SK-N-SH (cell line): ENCODE measurements around the gene CCDC60. TPM values are rescaled to one million over a fixed set of nuclear protein-coding genes. Genes with fewer than 3 reads are reported as not detected.

Experiments used
- CTCF ChIA-PET: fragments of 300-600, 350-600 bp; formaldehyde crosslinking; extraction: SDS; loops from one replicate; lab custom pipeline; 2021; lab: Yijun Ruan, JAX
- POLR2A ChIA-PET: fragments of 350-600 bp; sonication (Branson Sonifier 250); formaldehyde crosslinking; extraction: SDS; loops from one replicate; lab custom pipeline; 2020; ENCODE audit warnings: antibody characterized with exemption, inconsistent platforms; lab: Yijun Ruan, JAX
- DNase-seq: peaks from one replicate; pipeline ENCODE4 v3.0.0; 2012
- H2AFZ ChIP-seq: fragments of 200-600 bp; sonication (generic); 2 replicates; pipeline ENCODE4 v1.8.1; 2016; ENCODE audit warnings: antibody characterized with exemption, mild to moderate bottlenecking, low read depth
- H3F3A ChIP-seq: fragments of 200-600 bp; sonication (generic); replicated peaks from 2 replicates; pipeline ENCODE3; 2016; ENCODE audit warnings: antibody characterized with exemption, mild to moderate bottlenecking; ENCODE audit not compliant: insufficient read depth
- H3K27ac ChIP-seq, 2 experiments: fragments of 200-500 bp in 1 of 2; fragments of 200-600 bp in 1 of 2; sonication (Bioruptor generic) in 1 of 2; sonication (generic), shearing (Covaris generic) in 1 of 2; 2 replicates each; pipeline versions ENCODE4 v1.5.1 to v1.6.1; 2014 to 2016; ENCODE audit warnings: low read depth in 2 of 2, inconsistent platforms in 1 of 2, low read length in 1 of 2, mild to moderate bottlenecking in 1 of 2, mixed read lengths in 1 of 2
- H3K27me3 ChIP-seq: fragments of 200-600 bp; sonication (generic), shearing (Covaris generic); 2 replicates; pipeline ENCODE4 v1.6.1; 2016; ENCODE audit warnings: mixed run types; ENCODE audit not compliant: insufficient read depth
- H3K36me3 ChIP-seq, 2 experiments: fragments of 200-500 bp in 1 of 2; fragments of 200-600 bp in 1 of 2; sonication (Bioruptor generic) in 1 of 2; sonication (generic) in 1 of 2; replicated peaks in 1 of 2; 2 replicates each; pipeline versions ENCODE3 to v1.5.1; 2014 to 2016; ENCODE audit warnings: low read length in 1 of 2, mild to moderate bottlenecking in 1 of 2; ENCODE audit not compliant: insufficient read depth in 2 of 2, control insufficient read depth in 1 of 2
- H3K4me1 ChIP-seq, 2 experiments: fragments of 200-500 bp in 1 of 2; fragments of 200-600 bp in 1 of 2; sonication (Bioruptor generic) in 1 of 2; sonication (generic), shearing (Covaris generic) in 1 of 2; 2 replicates each; pipeline versions ENCODE4 v1.5.1 to v1.6.1; 2014 to 2016; ENCODE audit warnings: low read depth in 1 of 2, low read length in 1 of 2, mixed run types in 1 of 2; ENCODE audit not compliant: insufficient read depth in 2 of 2, control insufficient read depth in 1 of 2
- H3K4me2 ChIP-seq: fragments of 200-600 bp; sonication (generic), shearing (Covaris generic); 2 replicates; pipeline ENCODE4 v1.6.1; 2017; ENCODE audit warnings: mixed run types
- H3K4me3 ChIP-seq, 2 experiments: fragments of 200-500 bp in 1 of 2; fragments of 200-600 bp in 1 of 2; sonication (Bioruptor generic) in 1 of 2; sonication (generic), shearing (Covaris generic) in 1 of 2; 2 replicates each; pipeline versions ENCODE4 v1.5.1 to v1.8.1; 2014 to 2016; ENCODE audit warnings: low read depth in 2 of 2, inconsistent platforms in 1 of 2, low read length in 1 of 2, mild to moderate bottlenecking in 1 of 2, mixed read lengths in 1 of 2, moderate library complexity in 1 of 2
- H3K79me2 ChIP-seq: fragments of 200-600 bp; sonication (generic); 2 replicates; pipeline ENCODE4 v1.8.1; 2017; ENCODE audit warnings: mild to moderate bottlenecking; ENCODE audit not compliant: insufficient read depth
- H3K9ac ChIP-seq: fragments of 200-600 bp; sonication (generic); 2 replicates; pipeline ENCODE4 v1.6.1; 2017; ENCODE audit warnings: mixed run types
- H3K9me2 ChIP-seq: fragments of 200-600 bp; sonication (generic); 2 replicates; pipeline ENCODE4 v1.6.1; 2017; ENCODE audit warnings: mixed run types
- H3K9me3 ChIP-seq: fragments of 200-600 bp; sonication (generic); 2 replicates; pipeline ENCODE4 v1.6.1; 2017; ENCODE audit warnings: mixed run types, mild to moderate bottlenecking, moderate library complexity
- H4K20me1 ChIP-seq: fragments of 200-600 bp; sonication (generic); 2 replicates; pipeline ENCODE4 v1.6.1; 2017; ENCODE audit warnings: mild to moderate bottlenecking, mixed run types; ENCODE audit not compliant: insufficient read depth
- CHD2 ChIP-seq: fragments of 150-350 bp; IDR thresholded peaks from 2 replicates; pipeline ENCODE4 v1.6.1; 2018; ENCODE audit warnings: low read length; ENCODE audit not compliant: partially characterized antibody
- ELF1 ChIP-seq: IDR thresholded peaks from 2 replicates; pipeline ENCODE4 v1.4.0; 2012
- EP300 ChIP-seq, 2 experiments: IDR thresholded peaks; 2 replicates each; pipeline versions ENCODE4 v1.4.0 to v1.6.1; 2012; ENCODE audit warnings: borderline replicate concordance in 1 of 2, low read depth in 1 of 2, low read length in 1 of 2
- FOSL2 ChIP-seq: IDR thresholded peaks from 2 replicates; pipeline ENCODE4 v1.4.0; 2012; ENCODE audit warnings: low read depth, mild to moderate bottlenecking, moderate library complexity, borderline replicate concordance
- FOXJ3 ChIP-seq: sonication (generic); formaldehyde crosslinking; IDR thresholded peaks from 2 replicates; pipeline ENCODE4 v1.5.1; 2020; ENCODE audit warnings: mild to moderate bottlenecking, missing genetic modification reagents
- GATA2 ChIP-seq: sonication (generic); formaldehyde crosslinking; IDR thresholded peaks from 2 replicates; pipeline ENCODE4 v1.5.0; 2020; ENCODE audit warnings: mild to moderate bottlenecking, missing genetic modification reagents
- IRF3 ChIP-seq: fragments of 150-350 bp; IDR thresholded peaks from 2 replicates; pipeline ENCODE4 v1.6.1; 2016; ENCODE audit warnings: mild to moderate bottlenecking, low read depth, low read length
- MAX ChIP-seq: IDR thresholded peaks from 2 replicates; pipeline ENCODE4 v1.4.0; 2012; ENCODE audit warnings: low read depth
- MEF2A ChIP-seq: IDR thresholded peaks from 2 replicates; pipeline ENCODE4 v1.4.0; 2012; ENCODE audit warnings: low read depth, borderline replicate concordance
- NFIC ChIP-seq: IDR thresholded peaks from 2 replicates; pipeline ENCODE4 v1.4.0; 2012; ENCODE audit warnings: borderline replicate concordance
- PBX3 ChIP-seq: IDR thresholded peaks from 2 replicates; pipeline ENCODE4; 2012
- RCOR1 ChIP-seq: fragments of 150-350 bp; IDR thresholded peaks from 2 replicates; pipeline ENCODE4 v1.6.1; 2017; ENCODE audit warnings: antibody characterized with exemption, low read length
- RXRA ChIP-seq: IDR thresholded peaks from 2 replicates; pipeline ENCODE4 v1.4.0; 2012; ENCODE audit warnings: low read depth, mild to moderate bottlenecking, borderline replicate concordance
- SIN3A ChIP-seq: IDR thresholded peaks from 2 replicates; pipeline ENCODE4 v1.6.1; 2012; ENCODE audit warnings: low read depth, mild to moderate bottlenecking, low read length, moderate library complexity, borderline replicate concordance
- TAF1 ChIP-seq: IDR thresholded peaks from 2 replicates; pipeline ENCODE4 v1.6.1; 2012; ENCODE audit warnings: low read depth, mild to moderate bottlenecking, low read length, moderate library complexity, borderline replicate concordance
- TCF12 ChIP-seq: IDR thresholded peaks from 2 replicates; pipeline ENCODE4 v1.4.0; 2012
- TEAD4 ChIP-seq: IDR thresholded peaks from 2 replicates; pipeline ENCODE4 v1.4.0; 2012; ENCODE audit warnings: mild to moderate bottlenecking, borderline replicate concordance; ENCODE audit not compliant: insufficient read depth
- ZBTB33 ChIP-seq: IDR thresholded peaks from 2 replicates; pipeline ENCODE4 v1.4.0; 2012; ENCODE audit warnings: low read depth, borderline replicate concordance
- WGBS: methylation state at CpG from one replicate; pipeline ENCODE4 v1.1.6; 2017; ENCODE audit warnings: low lambda C conversion rate; 5-methylcytosine and 5-hydroxymethylcytosine counted together
- polyA plus RNA-seq, 3 experiments: library from polyadenylated mRNA; depleted of rRNA; stranded (reverse); fragments of >200 nt; gene quantifications; 2 replicates each; pipeline ENCODE4 v1.2.3, GENCODE V29; 2012
- TF ChIP-seq, protein P1 (sequence below): fragments of 150-350 bp; IDR thresholded peaks from 2 replicates; pipeline ENCODE4 v1.6.1; 2017; ENCODE audit warnings: antibody characterized with exemption, low read length, low read depth, borderline replicate concordance

CCDC60 gene
- polyA plus RNA-seq, 1 of the 3 experiments (the other 2 are of a cell fraction): not detected

DNA sequence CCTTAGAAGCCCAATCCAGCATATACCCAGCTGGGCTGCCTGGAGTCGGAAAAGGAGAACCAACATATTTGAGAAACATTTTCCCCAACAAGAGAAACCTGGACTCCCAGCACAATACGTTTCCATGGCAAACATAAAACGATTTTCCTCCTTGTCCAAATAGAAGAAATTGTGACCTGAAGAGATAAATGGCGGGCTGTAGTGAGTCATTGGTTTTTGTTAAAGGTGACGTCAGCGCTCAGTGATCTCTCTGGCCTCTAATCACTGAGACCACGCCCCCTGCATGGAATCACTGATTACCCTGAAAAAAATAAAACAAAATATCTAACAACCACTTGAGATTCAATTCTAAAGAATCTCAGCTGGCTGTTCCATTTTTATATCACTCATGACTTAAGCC, 6.0 kb downstream of the CCDC60 start:
- ChIA-PET POLR2A (no interaction called here), CTCF (no interaction called here)
- 50% methylated on average over 7 of the region's 7 CpGs for WGBS
- H3K4me1 ChIP-seq: peaks cover 0 to 3% of the 10 kb centered on the region in 2 experiments; a peak in 2 of 4 replicates
- H2AFZ ChIP-seq: no peak overlapping the region
- no peaks in the 10 kb centered on the region for H3K27me3 ChIP-seq
- no peak overlapping the region for H3K9ac ChIP-seq
- DNase-seq: no peak
- no peaks in the 10 kb centered on the region for H3K9me2 ChIP-seq
- H3K36me3 ChIP-seq: no peaks in the 10 kb centered on the region
- no peaks in the 10 kb centered on the region for H3F3A ChIP-seq
- no peaks in the 10 kb centered on the region for H3K9me3 ChIP-seq
- H3K4me3 ChIP-seq: no peak overlapping the region
- no peaks in the 10 kb centered on the region for H4K20me1 ChIP-seq
- no peak overlapping the region for H3K27ac ChIP-seq
- H3K4me2 ChIP-seq: no peak overlapping the region
- no peaks in the 10 kb centered on the region for H3K79me2 ChIP-seq
- no peak for TF ChIP-seq RCOR1
- TF ChIP-seq TCF12: no peak
- TF ChIP-seq IRF3: no peak
- TF ChIP-seq FOXJ3 (CRISPR knock-in tag): no peak
- TF ChIP-seq, protein P1, sequence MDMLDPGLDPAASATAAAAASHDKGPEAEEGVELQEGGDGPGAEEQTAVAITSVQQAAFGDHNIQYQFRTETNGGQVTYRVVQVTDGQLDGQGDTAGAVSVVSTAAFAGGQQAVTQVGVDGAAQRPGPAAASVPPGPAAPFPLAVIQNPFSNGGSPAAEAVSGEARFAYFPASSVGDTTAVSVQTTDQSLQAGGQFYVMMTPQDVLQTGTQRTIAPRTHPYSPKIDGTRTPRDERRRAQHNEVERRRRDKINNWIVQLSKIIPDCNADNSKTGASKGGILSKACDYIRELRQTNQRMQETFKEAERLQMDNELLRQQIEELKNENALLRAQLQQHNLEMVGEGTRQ: no peak
- TF ChIP-seq PBX3: no peak
- no peak for TF ChIP-seq CHD2
- no peak for TF ChIP-seq ELF1
- no peak for TF ChIP-seq EP300 (IDR thresholded peaks at IDR 0.05; ENCODE audit: borderline replicate concordance in 1 of 2, low read depth in 1 of 2, low read length in 1 of 2)

DNA sequence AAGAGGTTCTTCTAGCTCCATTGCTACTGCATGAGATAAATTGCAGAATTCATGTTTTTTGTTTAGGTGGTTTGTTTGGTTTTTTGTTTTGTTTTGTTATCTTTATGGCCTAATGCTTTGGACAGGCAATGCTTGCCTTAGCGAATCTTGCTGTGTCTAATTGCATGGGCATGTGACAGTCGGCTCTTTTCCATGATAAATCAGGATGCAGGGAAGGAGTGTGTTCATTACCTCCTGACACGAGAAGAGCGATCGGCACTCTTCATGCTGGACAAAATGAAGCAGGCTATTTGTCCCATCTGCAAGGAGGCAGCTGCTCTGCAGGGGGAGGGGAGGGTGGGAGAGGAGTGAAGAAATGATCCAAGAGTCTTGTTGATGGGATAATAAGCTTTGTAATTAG, 6.5 kb downstream of the CCDC60 start:
- TF ChIP-seq GATA2 (no peak), FOSL2 (no peak), NFIC (no peak), RCOR1 (no peak), TEAD4 (no peak), MEF2A (no peak), RXRA (no peak), TAF1 (no peak), MAX (no peak), SIN3A (no peak), ZBTB33 (no peak)
- Histone ChIP-seq H4K20me1 (no peaks in the 10 kb centered on the region), H3K4me2 (no peak overlapping the region), H2AFZ (no peak overlapping the region), H3K9me3 (no peaks in the 10 kb centered on the region), H3K9me2 (no peaks in the 10 kb centered on the region), H3K9ac (no peak overlapping the region), H3K4me1 (peaks cover 0 to 3% of the 10 kb centered on the region in 2 experiments; a peak in 2 of 4 replicates), H3K36me3 (no peaks in the 10 kb centered on the region), H3K79me2 (no peaks in the 10 kb centered on the region), H3K4me3 (no peak overlapping the region), H3F3A (no peaks in the 10 kb centered on the region), H3K27me3 (no peaks in the 10 kb centered on the region), H3K27ac (no peak overlapping the region)
- WGBS: 48% methylated on average over 5 of the region's 5 CpGs
- DNase-seq: no peak
- CTCF ChIA-PET: no interaction called here
- POLR2A ChIA-PET: no interaction called here
